SH-SY5Y (cell line): ENCODE data around the gene SFT2D2.

ENCODE experiments used
- GATA2 ChIP-seq: IDR thresholded peaks from 2 replicates; pipeline ENCODE4 v1.6.1; 2011; ENCODE audit warnings: mild to moderate bottlenecking, low read depth, low read length
- GATA3 ChIP-seq: IDR thresholded peaks from 2 replicates; pipeline ENCODE4 v1.6.1; 2011; ENCODE audit warnings: low read depth, mild to moderate bottlenecking, low read length, moderate library complexity

GRCh38 chr1:168220470-168220871, 5.3 kb upstream of the SFT2D2 start:
- no peak for TF ChIP-seq GATA3
- TF ChIP-seq GATA2, result no peak
